Measurements from ENCODE around the gene PRRC2A. TPM values are rescaled to one million over a fixed set of nuclear protein-coding genes. Genes with fewer than 3 reads are reported as not detected.

PRRC2A gene
- total RNA-seq, 1 donor from 2014 or later: 21.1 TPM

- H3K27me3 ChIP-seq (ENCODE audit: control insufficient read depth, insufficient read depth, low read length): no peaks in the 10 kb centered on the region
- TF ChIP-seq, protein P1, sequence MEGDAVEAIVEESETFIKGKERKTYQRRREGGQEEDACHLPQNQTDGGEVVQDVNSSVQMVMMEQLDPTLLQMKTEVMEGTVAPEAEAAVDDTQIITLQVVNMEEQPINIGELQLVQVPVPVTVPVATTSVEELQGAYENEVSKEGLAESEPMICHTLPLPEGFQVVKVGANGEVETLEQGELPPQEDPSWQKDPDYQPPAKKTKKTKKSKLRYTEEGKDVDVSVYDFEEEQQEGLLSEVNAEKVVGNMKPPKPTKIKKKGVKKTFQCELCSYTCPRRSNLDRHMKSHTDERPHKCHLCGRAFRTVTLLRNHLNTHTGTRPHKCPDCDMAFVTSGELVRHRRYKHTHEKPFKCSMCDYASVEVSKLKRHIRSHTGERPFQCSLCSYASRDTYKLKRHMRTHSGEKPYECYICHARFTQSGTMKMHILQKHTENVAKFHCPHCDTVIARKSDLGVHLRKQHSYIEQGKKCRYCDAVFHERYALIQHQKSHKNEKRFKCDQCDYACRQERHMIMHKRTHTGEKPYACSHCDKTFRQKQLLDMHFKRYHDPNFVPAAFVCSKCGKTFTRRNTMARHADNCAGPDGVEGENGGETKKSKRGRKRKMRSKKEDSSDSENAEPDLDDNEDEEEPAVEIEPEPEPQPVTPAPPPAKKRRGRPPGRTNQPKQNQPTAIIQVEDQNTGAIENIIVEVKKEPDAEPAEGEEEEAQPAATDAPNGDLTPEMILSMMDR (IDR thresholded peaks at IDR 0.05; ENCODE audit: insufficient read depth, low read length, severe bottlenecking): no peak
- DNase-seq (ENCODE audit: low read depth): peak; percentile 95
- no peak for FAIRE-seq
- peak overlapping the region; percentile 73 for H3K4me3 ChIP-seq (ENCODE audit: low read depth, low read length)
- peaks cover 13% of the 10 kb centered on the region for H3K36me3 ChIP-seq (ENCODE audit: control insufficient read depth, insufficient read depth, low read length)
These were observed 520 bp upstream of the PRRC2A start for GRCh38 chr6:31619805-31620585.

DNA sequence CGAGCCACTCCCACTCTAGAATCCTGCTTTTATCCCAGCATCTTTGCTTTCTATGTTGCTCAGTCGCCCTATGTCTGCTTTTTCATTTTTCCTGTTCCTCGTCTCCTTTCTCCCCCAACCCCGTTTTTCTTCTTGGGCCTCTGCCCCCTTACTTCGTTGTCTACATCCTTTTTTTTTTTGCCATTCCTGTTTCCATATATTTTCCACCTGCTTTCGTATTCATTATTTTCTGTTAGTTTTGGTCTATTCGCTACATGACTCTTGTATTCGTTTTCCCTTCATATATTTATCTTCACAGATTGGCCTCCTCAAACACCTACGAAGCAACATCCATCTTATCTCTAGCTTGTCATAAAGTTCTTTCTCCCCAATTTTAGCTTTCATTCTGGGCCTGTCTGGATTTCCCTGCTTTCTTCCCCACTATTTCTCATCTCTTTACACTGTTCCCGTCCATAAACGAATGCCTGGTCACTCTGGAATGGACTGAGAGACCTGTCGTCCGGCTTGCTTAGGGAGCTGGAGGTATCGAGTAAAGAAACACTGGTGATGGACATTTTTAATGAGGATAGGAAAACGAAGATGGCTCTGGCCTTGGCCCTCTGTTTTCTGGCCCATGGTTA, 915 bp downstream of the PRRC2A start:
- Histone ChIP-seq H3K27me3 (ENCODE audit: control insufficient read depth, insufficient read depth, low read length) (no peaks in the 10 kb centered on the region), H3K4me3 (ENCODE audit: low read depth, low read length) (peak overlapping the region; percentile 73), H3K36me3 (ENCODE audit: control insufficient read depth, insufficient read depth, low read length) (peaks cover 26% of the 10 kb centered on the region)
- DNase-seq (ENCODE audit: low read depth): no peak
- TF ChIP-seq, protein P1 (IDR thresholded peaks at IDR 0.05; ENCODE audit: insufficient read depth, low read length, severe bottlenecking): no peak
- no peak for FAIRE-seq

DNA sequence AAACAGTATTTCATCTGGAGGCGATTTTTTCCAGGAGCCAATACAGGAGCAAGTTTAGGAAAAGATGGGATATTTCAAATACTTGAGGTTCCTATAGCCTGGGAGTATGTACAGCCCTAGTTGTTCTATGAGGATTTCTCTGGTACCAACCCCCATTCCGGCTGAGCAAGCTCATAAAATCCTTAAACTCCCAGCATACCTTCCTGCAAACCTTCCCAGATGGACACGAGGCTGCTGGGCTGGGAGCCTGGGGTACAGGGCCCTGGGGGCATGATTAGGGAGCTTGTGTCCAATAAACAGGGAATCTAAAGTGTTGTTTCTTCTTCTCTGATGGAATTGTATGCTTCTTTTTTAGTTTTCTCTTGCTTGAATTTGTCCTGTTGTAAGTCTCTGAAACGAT, 1.5 kb downstream of the PRRC2A start:
- TF ChIP-seq, protein P1 (IDR thresholded peaks at IDR 0.05; ENCODE audit: insufficient read depth, low read length, severe bottlenecking): no peak
- FAIRE-seq: no peak
- peak overlapping the region; percentile 73 for H3K4me3 ChIP-seq (ENCODE audit: low read depth, low read length)
- peaks cover 30% of the 10 kb centered on the region for H3K36me3 ChIP-seq (ENCODE audit: control insufficient read depth, insufficient read depth, low read length)
- H3K27me3 ChIP-seq (ENCODE audit: control insufficient read depth, insufficient read depth, low read length): no peaks in the 10 kb centered on the region
- DNase-seq (ENCODE audit: low read depth): no peak

GRCh38 chr6:31622684-31623091, 2.2 kb downstream of the PRRC2A start:
- Histone ChIP-seq H3K4me3 (ENCODE audit: low read depth, low read length) (no peak overlapping the region), H3K27me3 (ENCODE audit: control insufficient read depth, insufficient read depth, low read length) (no peaks in the 10 kb centered on the region), H3K36me3 (ENCODE audit: control insufficient read depth, insufficient read depth, low read length) (peaks cover 35% of the 10 kb centered on the region)
- TF ChIP-seq, protein P1 (IDR thresholded peaks at IDR 0.05; ENCODE audit: insufficient read depth, low read length, severe bottlenecking): no peak
- peak; percentile 63 for DNase-seq (ENCODE audit: low read depth)
- FAIRE-seq: no peak

DNA sequence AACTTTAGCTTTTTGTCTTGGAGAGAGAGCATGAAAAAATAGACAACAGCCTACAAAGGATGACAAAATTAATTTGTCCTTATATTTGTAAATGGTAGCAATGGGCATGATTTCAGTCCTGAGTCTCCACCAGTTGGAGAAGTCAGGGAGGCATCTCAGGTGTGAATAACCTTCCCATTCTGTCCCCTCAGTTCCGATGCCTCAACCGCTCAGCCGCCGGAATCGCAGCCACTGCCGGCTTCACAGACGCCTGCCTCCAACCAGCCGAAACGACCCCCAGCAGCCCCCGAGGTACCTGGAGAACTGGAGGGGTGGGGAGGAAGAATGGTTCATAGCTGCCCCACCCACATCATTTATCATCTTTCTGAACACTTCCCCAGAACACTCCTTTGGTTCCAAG, 3.6 kb downstream of the PRRC2A start:
- H3K36me3 ChIP-seq (ENCODE audit: control insufficient read depth, insufficient read depth, low read length): peaks cover 44% of the 10 kb centered on the region
- DNase-seq (ENCODE audit: low read depth) (no peak), FAIRE-seq (no peak)
- TF ChIP-seq, protein P1 (IDR thresholded peaks at IDR 0.05; ENCODE audit: insufficient read depth, low read length, severe bottlenecking): no peak
- H3K4me3 ChIP-seq (ENCODE audit: low read depth, low read length): no peak overlapping the region
- no peaks in the 10 kb centered on the region for H3K27me3 ChIP-seq (ENCODE audit: control insufficient read depth, insufficient read depth, low read length)

All from bronchial epithelial cell (primary cell).